ENCODE measurements around the gene EEF2KMT. TPM values are rescaled to one million over a fixed set of nuclear protein-coding genes. Genes with fewer than 3 reads are reported as not detected.

The EEF2KMT gene
- total and polyA plus RNA-seq, 2 of the 13 experiments (the other 11 are each of a cell fraction or from before 2014, with no cell fraction given), result 10.7 to 26.9 TPM

- CTCF ChIA-PET (ENCODE audit: low intra/inter-chr PET ratio, low total read pairs), result interaction anchor here (1.2 to 1.9 kb wide), 4 partner anchors 28 to 434 kb away, joined by 3 to 5 read pairs (median 4); no protein-coding TSS in a partner anchor
- intact Hi-C loops (cut with micrococcal nuclease; ENCODE audit: unreplicated experiment) (loop anchor here (1.0 to 2.0 kb wide), 3 partner anchors 20 to 36 kb away; no protein-coding TSS in a partner anchor), in situ Hi-C loops (cut with HindIII; ENCODE audit: extremely low pct_ligation_motif_present, low pct_unique_long_range_greater_than_20kb) (no loop called here)
- Histone ChIP-seq H3K9me3 (ENCODE audit: low read length) (no peaks in the 10 kb centered on the region), H3K27ac (ENCODE audit: extremely low read length, insufficient read depth, low read length) (no peak overlapping the region), H2AFZ (ENCODE audit: low read length) (no peak overlapping the region), H3K36me3 (replicated peaks in 1 of 2; ENCODE audit: control insufficient read depth in 1 of 2, insufficient read depth in 2 of 2, low read length in 2 of 2) (no peaks in the 10 kb centered on the region), H3K9ac (ENCODE audit: insufficient read depth, low read depth, low read length) (no peak overlapping the region), H3K4me2 (ENCODE audit: low read depth, low read length) (no peak overlapping the region), H3K79me2 (ENCODE audit: insufficient read depth, low read length) (no peaks in the 10 kb centered on the region), H4K20me1 (ENCODE audit: insufficient read depth, low read length) (no peaks in the 10 kb centered on the region), H3K4me3 (replicated peaks in 1 of 3; ENCODE audit: insufficient read depth in 1 of 3, low read depth in 2 of 3, low read length in 3 of 3) (no peak overlapping the region), H3K4me1 (ENCODE audit: insufficient read depth, low read length) (0 out of 2 replicates have a peak, but pooled peaks cover 5% of the 10 kb centered on the region), H3K27me3 (ENCODE audit: control insufficient read depth in 1 of 2, insufficient read depth in 2 of 2, low read length in 2 of 2) (peaks cover 0 to 2% of the 10 kb centered on the region in 2 experiments; a peak in 1 of 5 replicates)
- ATAC-seq (peak; percentile 89), DNase-seq (ENCODE audit: low spot score) (peak; percentile 65), FAIRE-seq (peak; percentile 92)
- POLR2A ChIA-PET, result no interaction called here
- BruUV-seq (replicated peaks), result no TSS peak
- 7% methylated on average over 11 of the region's 11 CpGs for WGBS (ENCODE audit: low lambda C conversion rate)
- TF ChIP-seq NCOA5 (CRISPR knock-in tag; IDR thresholded peaks at IDR 0.05), result no peak
- TF ChIP-seq ZNF768 (CRISPR knock-in tag; IDR thresholded peaks at IDR 0.05), result 0 out of 2 replicates have a peak, but pooled peaks have one; percentile 14
- no peak for TF ChIP-seq ZNF326 (CRISPR knock-in tag; IDR thresholded peaks at IDR 0.05; ENCODE audit: borderline replicate concordance)
- TF ChIP-seq CREB1 (IDR thresholded peaks at IDR 0.05), result no peak
- TF ChIP-seq CREB1 (CRISPR knock-in tag; IDR thresholded peaks at IDR 0.05), result no peak
- TF ChIP-seq, protein P1, sequence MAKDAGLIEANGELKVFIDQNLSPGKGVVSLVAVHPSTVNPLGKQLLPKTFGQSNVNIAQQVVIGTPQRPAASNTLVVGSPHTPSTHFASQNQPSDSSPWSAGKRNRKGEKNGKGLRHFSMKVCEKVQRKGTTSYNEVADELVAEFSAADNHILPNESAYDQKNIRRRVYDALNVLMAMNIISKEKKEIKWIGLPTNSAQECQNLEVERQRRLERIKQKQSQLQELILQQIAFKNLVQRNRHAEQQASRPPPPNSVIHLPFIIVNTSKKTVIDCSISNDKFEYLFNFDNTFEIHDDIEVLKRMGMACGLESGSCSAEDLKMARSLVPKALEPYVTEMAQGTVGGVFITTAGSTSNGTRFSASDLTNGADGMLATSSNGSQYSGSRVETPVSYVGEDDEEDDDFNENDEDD (CRISPR knock-in tag; IDR thresholded peaks at IDR 0.05; ENCODE audit: borderline replicate concordance), result no peak
- TF ChIP-seq XRCC5 (optimal IDR thresholded peaks at IDR 0.05; ENCODE audit: low read length), result peak; percentile 70
- TF ChIP-seq PAF1 (CRISPR knock-in tag; IDR thresholded peaks at IDR 0.05), result no peak
- 0 out of 2 replicates have a peak, but pooled peaks have one; percentile 26 for TF ChIP-seq TSC22D2 (CRISPR knock-in tag; IDR thresholded peaks at IDR 0.05; ENCODE audit: borderline replicate concordance)
- no peak for TF ChIP-seq ZNF280D (CRISPR knock-in tag; IDR thresholded peaks at IDR 0.05)
- TF ChIP-seq, protein P2, sequence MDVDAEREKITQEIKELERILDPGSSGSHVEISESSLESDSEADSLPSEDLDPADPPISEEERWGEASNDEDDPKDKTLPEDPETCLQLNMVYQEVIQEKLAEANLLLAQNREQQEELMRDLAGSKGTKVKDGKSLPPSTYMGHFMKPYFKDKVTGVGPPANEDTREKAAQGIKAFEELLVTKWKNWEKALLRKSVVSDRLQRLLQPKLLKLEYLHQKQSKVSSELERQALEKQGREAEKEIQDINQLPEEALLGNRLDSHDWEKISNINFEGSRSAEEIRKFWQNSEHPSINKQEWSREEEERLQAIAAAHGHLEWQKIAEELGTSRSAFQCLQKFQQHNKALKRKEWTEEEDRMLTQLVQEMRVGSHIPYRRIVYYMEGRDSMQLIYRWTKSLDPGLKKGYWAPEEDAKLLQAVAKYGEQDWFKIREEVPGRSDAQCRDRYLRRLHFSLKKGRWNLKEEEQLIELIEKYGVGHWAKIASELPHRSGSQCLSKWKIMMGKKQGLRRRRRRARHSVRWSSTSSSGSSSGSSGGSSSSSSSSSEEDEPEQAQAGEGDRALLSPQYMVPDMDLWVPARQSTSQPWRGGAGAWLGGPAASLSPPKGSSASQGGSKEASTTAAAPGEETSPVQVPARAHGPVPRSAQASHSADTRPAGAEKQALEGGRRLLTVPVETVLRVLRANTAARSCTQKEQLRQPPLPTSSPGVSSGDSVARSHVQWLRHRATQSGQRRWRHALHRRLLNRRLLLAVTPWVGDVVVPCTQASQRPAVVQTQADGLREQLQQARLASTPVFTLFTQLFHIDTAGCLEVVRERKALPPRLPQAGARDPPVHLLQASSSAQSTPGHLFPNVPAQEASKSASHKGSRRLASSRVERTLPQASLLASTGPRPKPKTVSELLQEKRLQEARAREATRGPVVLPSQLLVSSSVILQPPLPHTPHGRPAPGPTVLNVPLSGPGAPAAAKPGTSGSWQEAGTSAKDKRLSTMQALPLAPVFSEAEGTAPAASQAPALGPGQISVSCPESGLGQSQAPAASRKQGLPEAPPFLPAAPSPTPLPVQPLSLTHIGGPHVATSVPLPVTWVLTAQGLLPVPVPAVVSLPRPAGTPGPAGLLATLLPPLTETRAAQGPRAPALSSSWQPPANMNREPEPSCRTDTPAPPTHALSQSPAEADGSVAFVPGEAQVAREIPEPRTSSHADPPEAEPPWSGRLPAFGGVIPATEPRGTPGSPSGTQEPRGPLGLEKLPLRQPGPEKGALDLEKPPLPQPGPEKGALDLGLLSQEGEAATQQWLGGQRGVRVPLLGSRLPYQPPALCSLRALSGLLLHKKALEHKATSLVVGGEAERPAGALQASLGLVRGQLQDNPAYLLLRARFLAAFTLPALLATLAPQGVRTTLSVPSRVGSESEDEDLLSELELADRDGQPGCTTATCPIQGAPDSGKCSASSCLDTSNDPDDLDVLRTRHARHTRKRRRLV (CRISPR knock-in tag; IDR thresholded peaks at IDR 0.05), result no peak
- TF ChIP-seq, protein P3, sequence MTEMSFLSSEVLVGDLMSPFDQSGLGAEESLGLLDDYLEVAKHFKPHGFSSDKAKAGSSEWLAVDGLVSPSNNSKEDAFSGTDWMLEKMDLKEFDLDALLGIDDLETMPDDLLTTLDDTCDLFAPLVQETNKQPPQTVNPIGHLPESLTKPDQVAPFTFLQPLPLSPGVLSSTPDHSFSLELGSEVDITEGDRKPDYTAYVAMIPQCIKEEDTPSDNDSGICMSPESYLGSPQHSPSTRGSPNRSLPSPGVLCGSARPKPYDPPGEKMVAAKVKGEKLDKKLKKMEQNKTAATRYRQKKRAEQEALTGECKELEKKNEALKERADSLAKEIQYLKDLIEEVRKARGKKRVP (CRISPR knock-in tag; IDR thresholded peaks at IDR 0.05), result no peak
- TF ChIP-seq ZFP36L1 (CRISPR knock-in tag; IDR thresholded peaks at IDR 0.05), result no peak
- 0 out of 2 replicates have a peak, but pooled peaks have one; percentile 31 for TF ChIP-seq ELF3 (CRISPR knock-in tag; IDR thresholded peaks at IDR 0.05)
- TF ChIP-seq YEATS4 (CRISPR knock-in tag; IDR thresholded peaks at IDR 0.05; ENCODE audit: borderline replicate concordance), result 0 out of 2 replicates have a peak, but pooled peaks have one; percentile 27
These were observed 41.2 kb downstream of the EEF2KMT start for GRCh38 chr16:5056352-5056751.
